ENCODE results near the gene PSAT1.

DNA sequence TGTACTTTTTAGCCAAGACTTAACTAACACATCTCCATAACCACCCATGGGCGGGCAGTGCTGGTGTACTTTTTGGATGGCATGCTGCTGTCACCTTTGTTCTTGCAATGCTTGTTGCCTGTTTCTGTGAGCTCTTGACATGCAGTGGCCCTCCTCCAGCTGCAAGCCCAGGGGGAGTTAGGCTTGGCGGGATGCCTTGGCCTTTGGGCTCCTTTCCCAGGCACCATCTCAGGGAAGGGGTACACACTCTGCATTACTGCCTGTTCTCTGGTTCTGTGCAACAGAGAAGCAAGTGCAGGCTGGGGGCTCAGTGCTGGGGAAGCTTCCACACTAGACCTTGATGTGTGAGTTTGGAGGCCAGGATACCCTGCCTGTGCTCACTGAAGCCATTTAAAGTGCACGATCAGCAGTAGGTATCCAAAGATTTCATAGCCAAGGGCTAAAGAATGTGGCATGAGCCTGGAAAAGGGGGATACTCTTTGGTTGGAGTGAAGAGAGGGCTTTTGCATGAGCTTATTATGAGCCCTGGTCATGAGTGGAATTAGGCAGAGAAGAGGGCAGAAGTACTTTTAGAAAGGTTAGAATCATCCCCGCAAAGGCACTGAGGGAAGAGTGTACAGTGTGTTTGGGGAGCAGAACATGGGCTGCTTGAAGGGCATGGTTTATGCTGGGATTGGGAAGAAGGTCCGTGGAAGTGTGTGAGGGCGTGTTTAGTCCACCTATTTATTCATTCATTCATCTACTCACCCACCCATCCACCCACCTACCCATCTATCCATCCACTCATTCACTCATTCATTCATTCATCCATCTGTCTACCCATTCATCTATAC is 22.5 kb downstream of the PSAT1 start:
- no peak for TF ChIP-seq CTCF (conservative IDR thresholded peaks at IDR 0.05)
- no peak for TF ChIP-seq EZH2 (IDR thresholded peaks at IDR 0.05; ENCODE audit: low read depth)

Measured in PC-9 (cell line).